Osteocyte (in vitro differentiated cells): ENCODE results near the gene CACNG4. TPM values are rescaled to one million over a fixed set of nuclear protein-coding genes. Genes with fewer than 3 reads are reported as not detected.

ENCODE experiments used
- DNase-seq: peaks from one replicate; pipeline ENCODE4 v3.0.0; 2021; ENCODE audit warnings: mixed read lengths; ENCODE audit not compliant: unreplicated experiment; ENCODE audit errors: extremely low spot score
- H3K27ac Mint-ChIP-seq: one replicate; pipeline ENCODE4 v1.8.0; 2021; ENCODE audit warnings: mild to moderate bottlenecking, mixed read lengths; ENCODE audit not compliant: unreplicated experiment
- H3K27me3 Mint-ChIP-seq: one replicate; pipeline ENCODE4 v1.8.0; 2021; ENCODE audit warnings: mixed read lengths; ENCODE audit not compliant: unreplicated experiment
- H3K36me3 Mint-ChIP-seq: one replicate; pipeline ENCODE4 v1.8.0; 2021; ENCODE audit warnings: mixed read lengths; ENCODE audit not compliant: unreplicated experiment
- H3K4me1 Mint-ChIP-seq: one replicate; pipeline ENCODE4 v1.8.0; 2021; ENCODE audit warnings: mixed read lengths; ENCODE audit not compliant: unreplicated experiment
- H3K4me3 Mint-ChIP-seq: one replicate; pipeline ENCODE4 v1.8.0; 2021; ENCODE audit warnings: mild to moderate bottlenecking, moderate library complexity, mixed read lengths; ENCODE audit not compliant: unreplicated experiment
- H3K9me3 Mint-ChIP-seq: one replicate; pipeline ENCODE4 v1.8.0; 2021; ENCODE audit warnings: mixed read lengths; ENCODE audit not compliant: unreplicated experiment
- CTCF ChIP-seq: fragments of 200-600 bp; sonication (generic); IDR thresholded peaks from 2 replicates; pipeline ENCODE4 v1.5.0; 2021; ENCODE audit warnings: antibody characterized with exemption, mild to moderate bottlenecking, moderate library complexity
- total RNA-seq: library from RNA; stranded (reverse); gene quantifications from 2 replicates; pipeline ENCODE4 v1.2.1, GENCODE V29; 2021

CACNG4 gene
- total RNA-seq, 1 donor from 2014 or later, result 5.6 TPM

- DNase-seq, result no peak
- Mint-ChIP-seq H3K27me3 (peaks cover 36% of the 10 kb centered on the region), H3K4me1 (no peaks in the 10 kb centered on the region), H3K9me3 (no peaks in the 10 kb centered on the region), H3K4me3 (no peak overlapping the region), H3K27ac (no peak overlapping the region), H3K36me3 (no peaks in the 10 kb centered on the region)
- TF ChIP-seq CTCF, result no peak
Measured at GRCh38 chr17:66920435-66920834, 44.1 kb upstream of the CACNG4 start.

DNA sequence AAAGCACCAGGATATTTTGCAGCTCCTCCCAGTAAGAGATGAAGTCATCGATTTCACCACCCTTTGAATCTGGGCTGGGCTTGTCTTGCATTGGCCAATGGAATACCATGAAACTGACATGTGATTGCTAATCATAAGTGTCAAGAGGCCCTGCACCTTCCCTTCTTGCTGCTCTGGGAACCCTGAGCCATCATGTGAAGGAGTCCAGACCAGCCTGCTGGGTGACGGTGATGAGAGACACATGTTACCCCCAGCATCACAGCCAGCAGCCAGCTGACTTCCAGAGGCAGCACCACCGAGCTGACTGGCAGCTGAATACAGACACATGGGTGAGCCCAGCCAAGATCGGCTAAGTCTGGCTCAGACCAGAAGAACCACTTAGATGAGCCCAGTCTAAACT, 43.6 kb upstream of the CACNG4 start:
- peaks cover 38% of the 10 kb centered on the region for H3K27me3 Mint-ChIP-seq
- no peak overlapping the region for H3K4me3 Mint-ChIP-seq
- TF ChIP-seq CTCF, result no peak
- H3K9me3 Mint-ChIP-seq, result no peaks in the 10 kb centered on the region
- no peak for DNase-seq
- H3K27ac Mint-ChIP-seq, result no peak overlapping the region
- H3K36me3 Mint-ChIP-seq, result no peaks in the 10 kb centered on the region
- no peaks in the 10 kb centered on the region for H3K4me1 Mint-ChIP-seq

- Mint-ChIP-seq H3K4me1 (no peaks in the 10 kb centered on the region), H3K36me3 (no peaks in the 10 kb centered on the region), H3K27me3 (peaks cover 61% of the 10 kb centered on the region), H3K4me3 (no peak overlapping the region), H3K9me3 (no peaks in the 10 kb centered on the region), H3K27ac (no peak overlapping the region)
- no peak for TF ChIP-seq CTCF
- DNase-seq, result no peak
Measured at GRCh38 chr17:66923886-66924285, 40.6 kb upstream of the CACNG4 start.

- no peaks in the 10 kb centered on the region for H3K36me3 Mint-ChIP-seq
Measured at GRCh38 chr17:66925811-66926500, 38.6 kb upstream of the CACNG4 start.

DNA sequence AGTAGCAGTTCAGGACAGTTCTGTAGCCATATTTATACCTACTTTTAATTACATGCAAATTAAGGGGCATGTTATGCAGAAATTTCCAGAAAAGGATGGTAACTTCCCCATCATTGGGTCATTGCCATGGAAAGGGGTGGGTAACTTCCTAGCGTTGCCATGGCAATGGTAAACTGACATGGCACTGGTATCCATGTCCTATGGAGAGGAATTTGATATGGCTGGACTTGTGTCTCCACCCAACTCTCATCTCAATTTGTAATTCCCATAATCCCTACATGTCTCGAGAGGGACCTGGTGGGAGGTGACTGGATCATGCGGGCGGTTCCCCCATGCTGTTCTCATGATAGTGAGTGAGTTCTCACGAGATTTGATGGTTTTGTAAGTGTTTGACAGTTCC, 35.6 kb upstream of the CACNG4 start:
- Mint-ChIP-seq H3K27me3 (peaks cover 38% of the 10 kb centered on the region), H3K4me1 (no peaks in the 10 kb centered on the region), H3K9me3 (no peaks in the 10 kb centered on the region), H3K27ac (no peak overlapping the region), H3K4me3 (no peak overlapping the region), H3K36me3 (no peaks in the 10 kb centered on the region)
- no peak for TF ChIP-seq CTCF
- no peak for DNase-seq

More at GRCh38 chr17:66925811-66926500, 38.6 kb upstream of the CACNG4 start:
- TF ChIP-seq CTCF, result no peak
- Mint-ChIP-seq H3K27ac (no peak overlapping the region), H3K4me1 (no peaks in the 10 kb centered on the region), H3K9me3 (no peaks in the 10 kb centered on the region), H3K4me3 (no peak overlapping the region), H3K27me3 (peaks cover 59% of the 10 kb centered on the region)
- DNase-seq, result no peak
